Duodenal mucosa (tissue), 2 donors: ENCODE data around the gene NFIA.
"Not testable (repeated sequence)": the region's sequence is repeated elsewhere in the genome, so short reads cannot be mapped to it uniquely, and the experiment has no call there.

Experiments
- H3K27ac ChIP-seq: one replicate; pipeline ENCODE4 v1.7.0; 2013; ENCODE audit warnings: low read depth, low read length
- H3K27me3 ChIP-seq, 2 donors: one replicate each; pipeline ENCODE4 v1.7.0; 2013; ENCODE audit warnings: low read length in 2 of 2, control low read depth in 1 of 2; ENCODE audit not compliant: insufficient read depth in 2 of 2, control insufficient read depth in 1 of 2
- H3K36me3 ChIP-seq, 2 donors: one replicate each; pipeline ENCODE4 v1.7.0; 2013; ENCODE audit warnings: low read length in 2 of 2, control low read depth in 1 of 2; ENCODE audit not compliant: insufficient read depth in 2 of 2, control insufficient read depth in 1 of 2
- H3K4me1 ChIP-seq, 2 donors: one replicate each; pipeline ENCODE4 v1.7.0; 2013; ENCODE audit warnings: low read length in 2 of 2, control low read depth in 1 of 2; ENCODE audit not compliant: insufficient read depth in 2 of 2, control insufficient read depth in 1 of 2
- H3K4me3 ChIP-seq, 2 donors: one replicate each; pipeline ENCODE4 v1.7.0; 2013; ENCODE audit warnings: low read length in 2 of 2, low read depth in 1 of 2
- H3K9ac ChIP-seq, 2 donors: one replicate each; pipeline ENCODE4 v1.7.0; 2013; ENCODE audit warnings: low read length in 2 of 2, low read depth in 1 of 2
- H3K9me3 ChIP-seq, 2 donors: one replicate each; pipeline ENCODE4 v1.7.0; 2013; ENCODE audit warnings: low read length in 2 of 2, control low read depth in 1 of 2; ENCODE audit not compliant: control insufficient read depth in 1 of 2

NFIA gene

DNA sequence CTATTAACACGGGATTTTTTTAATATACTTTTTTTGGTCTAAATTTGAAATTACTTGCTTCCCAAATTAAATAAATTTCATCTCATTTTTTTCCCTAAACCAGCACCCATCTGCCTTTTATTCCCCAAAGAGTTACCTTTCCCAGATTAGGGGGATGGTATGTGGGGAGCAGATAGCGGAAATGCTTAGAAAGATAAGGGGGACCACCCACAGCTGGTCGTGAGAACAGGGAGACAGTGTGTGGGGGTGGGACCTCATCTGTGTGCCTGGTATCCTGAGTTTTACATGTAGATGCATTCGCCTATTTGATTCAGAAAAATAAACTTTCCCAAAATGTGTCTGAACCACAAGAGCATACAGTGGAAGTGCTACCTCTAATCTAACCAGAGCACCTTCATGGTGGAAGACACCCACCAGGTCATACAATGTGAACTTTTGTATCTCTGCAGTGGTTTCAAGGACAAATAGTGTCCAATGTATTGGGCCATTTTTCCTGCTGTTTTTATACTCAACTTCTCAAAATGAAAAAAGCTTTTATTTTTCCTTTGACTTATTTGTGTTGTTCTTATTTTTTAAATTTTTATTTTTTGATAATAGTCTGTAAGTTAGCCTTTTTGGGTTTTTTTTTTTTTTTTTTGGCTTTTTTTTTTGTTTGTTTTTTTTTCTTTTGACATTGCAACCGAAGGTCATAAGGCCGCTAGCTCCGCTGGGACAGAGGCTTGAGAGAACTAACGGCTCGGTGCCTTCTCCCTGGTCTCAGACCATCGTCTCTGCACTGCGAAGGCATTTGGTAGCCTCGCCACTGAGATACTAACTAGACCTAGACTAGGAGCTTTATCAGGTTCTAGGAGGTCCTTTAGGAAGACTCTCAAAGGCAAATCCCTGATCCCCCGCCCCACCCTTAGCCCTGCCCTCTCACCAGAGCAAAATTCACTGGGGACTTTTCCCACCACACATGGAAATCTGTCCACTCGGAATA, 379.3 kb downstream of the NFIA start:
- Histone ChIP-seq H3K4me3 (no peak overlapping the region), H3K4me1 (peaks cover 8% of the 10 kb centered on the region in 2 donors), H3K9ac (no peak overlapping the region), H3K36me3 (peaks cover 0 to 3% of the 10 kb centered on the region in 2 donors), H3K9me3 (no peaks in the 10 kb centered on the region), H3K27ac (no peak overlapping the region), H3K27me3 (no peaks in the 10 kb centered on the region)

GRCh38 chr1:61462628-61463027, 380.3 kb downstream of the NFIA start:
- peaks cover 0 to 3% of the 10 kb centered on the region in 2 donors for H3K36me3 ChIP-seq
- no peak overlapping the region for H3K4me3 ChIP-seq
- H3K9me3 ChIP-seq, result no peaks in the 10 kb centered on the region

DNA sequence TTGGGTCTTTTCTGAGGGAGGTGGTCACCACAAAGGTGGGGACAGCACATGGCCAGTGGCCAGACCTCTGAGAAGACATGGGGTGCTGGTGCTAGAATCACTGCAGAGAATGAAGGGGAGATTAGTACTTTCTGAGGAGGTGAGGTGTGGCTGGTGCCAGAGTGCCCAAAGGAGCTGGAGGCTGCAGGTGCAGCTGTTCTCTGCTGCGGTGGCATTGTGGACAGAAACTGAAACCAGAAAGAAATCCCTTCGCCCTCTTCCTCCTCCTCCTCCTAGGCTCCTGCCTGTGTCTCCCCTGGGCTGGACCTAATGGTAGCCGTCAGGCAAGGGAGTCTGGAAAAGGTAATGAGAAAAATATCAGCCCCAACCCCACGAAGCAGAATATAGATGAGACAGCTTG, 380.9 kb downstream of the NFIA start:
- peak overlapping the region; percentile 21 to 47 for H3K9ac ChIP-seq
- H3K27ac ChIP-seq, result no peak overlapping the region
- H3K4me3 ChIP-seq, result peak overlapping the region; percentile 26 to 60

More at GRCh38 chr1:61462628-61463027, 380.3 kb downstream of the NFIA start:
- peaks cover 8% of the 10 kb centered on the region in 2 donors for H3K4me1 ChIP-seq
- H3K27me3 ChIP-seq, result no peaks in the 10 kb centered on the region
- H3K27ac ChIP-seq, result no peak overlapping the region
- no peak overlapping the region for H3K9ac ChIP-seq

DNA sequence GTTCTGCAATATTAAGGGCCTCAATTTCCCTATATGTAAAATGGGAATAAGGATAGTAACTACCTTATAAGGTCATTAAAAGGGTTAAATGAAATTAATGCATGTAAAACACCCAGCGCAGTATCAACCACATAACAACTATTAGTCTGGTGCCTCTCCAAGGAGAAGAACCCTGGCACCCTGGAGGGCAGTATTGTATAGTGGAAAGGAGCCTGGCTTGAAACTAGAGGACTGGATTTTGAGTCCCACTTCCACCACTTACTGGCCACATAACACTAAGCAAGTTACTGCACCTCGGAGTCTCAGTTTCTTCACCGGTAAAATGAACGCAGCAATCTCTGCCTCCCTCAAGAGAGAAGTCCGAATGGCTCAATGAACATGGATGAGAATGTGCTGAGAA, 385.5 kb downstream of the NFIA start:
- not testable (repeated sequence) for H3K4me1 ChIP-seq, H3K9ac ChIP-seq, H3K36me3 ChIP-seq, H3K27ac ChIP-seq, H3K27me3 ChIP-seq, H3K4me3 ChIP-seq, H3K9me3 ChIP-seq

More for the DNA sequence above, 380.9 kb downstream of the NFIA start:
- peaks cover 8% of the 10 kb centered on the region in 2 donors for H3K4me1 ChIP-seq
- H3K36me3 ChIP-seq, result peaks cover 0 to 3% of the 10 kb centered on the region in 2 donors
- H3K9me3 ChIP-seq, result no peaks in the 10 kb centered on the region
- no peaks in the 10 kb centered on the region for H3K27me3 ChIP-seq

DNA sequence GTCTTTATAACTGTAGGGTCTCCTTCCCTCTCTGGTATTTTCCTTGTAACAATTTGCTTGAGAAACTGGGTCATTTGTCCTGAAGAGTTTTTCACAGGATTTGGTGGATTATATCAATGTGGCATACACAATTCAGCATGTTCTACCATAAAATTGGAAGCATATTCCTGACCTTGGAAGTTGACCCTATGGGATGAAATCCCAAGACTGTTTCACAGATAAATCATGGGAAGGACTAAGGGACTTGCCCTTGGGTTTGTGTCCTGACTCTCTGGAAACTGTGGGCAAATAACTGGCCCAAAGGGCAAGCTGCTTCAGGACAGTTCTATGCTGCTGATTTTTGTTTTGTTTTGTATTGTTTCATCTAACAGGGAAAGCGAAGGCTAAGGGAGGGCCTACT, 387.0 kb downstream of the NFIA start:
- H3K27ac ChIP-seq, result no peak overlapping the region
- H3K4me3 ChIP-seq, result no peak overlapping the region
- no peaks in the 10 kb centered on the region for H3K27me3 ChIP-seq
- H3K36me3 ChIP-seq, result no peaks in the 10 kb centered on the region
- no peaks in the 10 kb centered on the region for H3K4me1 ChIP-seq
- H3K9me3 ChIP-seq, result no peaks in the 10 kb centered on the region
- H3K9ac ChIP-seq, result no peak overlapping the region

DNA sequence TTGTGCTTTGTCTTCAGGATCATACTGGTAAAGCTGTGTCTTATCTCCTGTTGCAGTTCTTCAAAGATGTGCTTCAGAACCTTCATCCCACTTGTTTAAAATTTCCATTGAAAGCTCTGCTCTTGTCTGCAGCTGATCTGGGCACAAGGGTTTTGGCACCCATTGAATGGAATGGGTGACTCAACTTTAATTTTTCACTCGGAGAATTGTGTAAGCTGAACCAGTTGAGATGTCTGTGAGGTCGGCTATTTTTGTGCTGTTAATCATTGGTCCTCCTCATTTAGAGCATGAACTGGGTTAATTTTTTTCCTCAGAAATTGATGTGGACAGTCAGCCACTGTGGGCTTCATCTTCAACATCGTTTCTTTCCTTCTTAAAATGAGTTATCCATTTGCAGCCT, 390.5 kb downstream of the NFIA start:
- H3K4me3 ChIP-seq, result no peak overlapping the region
- no peaks in the 10 kb centered on the region for H3K9me3 ChIP-seq
- H3K27ac ChIP-seq, result no peak overlapping the region
- no peaks in the 10 kb centered on the region for H3K36me3 ChIP-seq
- no peaks in the 10 kb centered on the region for H3K4me1 ChIP-seq
- H3K9ac ChIP-seq, result no peak overlapping the region
- H3K27me3 ChIP-seq, result no peaks in the 10 kb centered on the region

DNA sequence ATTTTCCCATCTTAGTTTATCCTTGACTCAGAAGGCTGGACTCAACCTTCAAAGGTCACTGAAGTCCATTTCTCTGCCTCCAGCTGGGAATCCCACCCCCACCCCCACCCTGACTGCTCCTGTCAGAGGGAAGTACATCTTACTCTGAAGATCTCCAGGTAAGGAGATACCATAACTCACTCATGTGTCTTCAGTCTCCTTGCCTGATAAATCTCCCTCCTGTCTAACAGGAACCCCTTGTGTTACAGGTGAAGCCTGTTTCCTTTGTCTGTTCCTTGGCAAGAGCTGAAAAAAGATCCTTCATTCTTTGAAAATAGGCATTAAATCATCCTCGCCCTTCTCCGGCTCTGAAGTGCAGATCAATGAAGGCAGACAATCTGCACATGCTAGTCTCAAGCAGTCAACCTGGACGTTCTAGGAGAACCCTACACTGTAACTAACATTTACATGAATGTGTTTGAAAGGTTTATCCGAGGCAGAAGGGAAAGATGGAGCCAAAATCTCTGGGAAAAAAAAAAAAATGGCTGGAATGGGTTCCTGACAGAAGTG, 392.0 kb downstream of the NFIA start:
- H3K4me1 ChIP-seq, result no peaks in the 10 kb centered on the region
- no peaks in the 10 kb centered on the region for H3K27me3 ChIP-seq
- H3K9ac ChIP-seq, result no peak overlapping the region
- H3K36me3 ChIP-seq, result no peaks in the 10 kb centered on the region
- no peak overlapping the region for H3K27ac ChIP-seq
- H3K4me3 ChIP-seq, result no peak overlapping the region
- no peaks in the 10 kb centered on the region for H3K9me3 ChIP-seq

- Histone ChIP-seq H3K27me3 (no peaks in the 10 kb centered on the region), H3K4me3 (no peak overlapping the region), H3K4me1 (no peaks in the 10 kb centered on the region), H3K9me3 (no peaks in the 10 kb centered on the region), H3K9ac (no peak overlapping the region), H3K36me3 (no peaks in the 10 kb centered on the region), H3K27ac (no peak overlapping the region)
Measured at GRCh38 chr1:61474963-61475362, 392.6 kb downstream of the NFIA start.

DNA sequence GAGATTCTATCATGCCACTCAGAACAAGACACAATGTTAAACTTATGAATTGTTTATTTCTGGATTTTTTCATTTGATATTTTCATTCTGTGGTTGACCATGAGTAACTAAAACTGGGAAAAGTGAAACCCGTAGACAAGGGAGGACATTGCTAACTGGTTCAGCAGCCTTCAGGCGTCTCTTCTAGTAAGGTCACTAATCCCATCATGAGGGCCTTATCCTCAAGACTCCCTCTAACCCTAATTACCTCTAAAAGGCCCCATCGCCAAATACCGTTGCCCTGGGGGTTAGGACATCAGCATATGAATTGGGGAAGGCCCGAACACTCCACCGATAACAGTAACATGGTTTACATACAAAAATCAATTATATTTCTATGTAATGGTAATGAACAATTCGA, 394.9 kb downstream of the NFIA start:
- Histone ChIP-seq H3K27me3 (no peaks in the 10 kb centered on the region), H3K9ac (no peak overlapping the region), H3K4me3 (no peak overlapping the region), H3K9me3 (no peaks in the 10 kb centered on the region), H3K27ac (no peak overlapping the region), H3K4me1 (no peaks in the 10 kb centered on the region), H3K36me3 (no peaks in the 10 kb centered on the region)

- Histone ChIP-seq H3K27me3 (no peaks in the 10 kb centered on the region), H3K9me3 (no peaks in the 10 kb centered on the region), H3K27ac (no peak overlapping the region), H3K4me1 (no peaks in the 10 kb centered on the region), H3K4me3 (no peak overlapping the region), H3K36me3 (no peaks in the 10 kb centered on the region), H3K9ac (no peak overlapping the region)
Measured at GRCh38 chr1:61480273-61480935, 398.0 kb downstream of the NFIA start.
